GM20431 (cell line): ENCODE data around the gene EGF.
"Not testable (repeated sequence)": the region's sequence is repeated elsewhere in the genome, so short reads cannot be mapped to it uniquely, and the experiment has no call there.

Experiments
- in situ Hi-C: fragments of 300-500 bp; cut with MseI, MboI; formaldehyde crosslinking; loops from one replicate; pipeline ENCODE4 v1.15.0; 2020; ENCODE audit warnings: low sequenced_read_pairs; ENCODE audit not compliant: unreplicated experiment

EGF gene

DNA sequence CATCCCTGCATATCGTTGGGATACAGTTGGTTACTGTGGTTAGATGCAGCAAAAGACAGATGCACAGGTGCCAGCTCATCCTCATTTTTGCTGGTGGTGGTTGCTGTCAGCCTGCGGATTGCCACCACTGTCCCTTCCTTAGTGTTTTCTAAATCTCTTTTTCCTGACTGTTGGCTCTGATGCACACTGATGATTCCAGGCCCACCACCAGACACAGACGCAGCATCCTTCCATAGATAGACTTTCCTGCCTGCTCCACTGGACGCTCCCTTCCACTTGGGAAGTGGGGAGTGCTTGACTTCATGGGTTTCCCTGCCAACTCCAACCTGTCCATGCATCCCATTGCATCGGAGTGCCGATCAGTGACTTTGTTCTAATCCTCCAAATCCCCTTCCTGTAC lies 101.5 kb downstream of the EGF start:
- in situ Hi-C loops: loop anchor here (25.0 kb wide), 1 partner anchor 298 kb away; no protein-coding TSS in a partner anchor

DNA sequence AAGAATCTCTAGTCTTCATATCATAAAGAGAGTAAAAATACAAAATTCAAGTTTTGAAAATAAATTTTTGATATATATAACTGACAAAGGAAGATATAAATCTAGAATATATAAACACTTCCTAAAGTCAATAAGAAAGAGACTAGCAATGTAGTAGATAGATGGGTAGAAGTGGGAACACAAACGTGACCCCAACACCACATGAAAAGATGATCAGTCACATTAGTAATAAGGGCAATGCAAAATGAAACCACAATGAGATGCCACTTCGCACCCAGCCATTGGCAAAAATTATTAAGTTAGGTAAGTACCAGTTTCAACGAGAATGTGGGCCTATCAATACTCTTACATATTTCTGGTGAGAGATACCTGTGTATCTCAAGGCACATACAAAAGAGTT lies 106.5 kb downstream of the EGF start:
- in situ Hi-C loops: loop anchor here (25.0 kb wide), 1 partner anchor 293 kb away; no protein-coding TSS in a partner anchor

DNA sequence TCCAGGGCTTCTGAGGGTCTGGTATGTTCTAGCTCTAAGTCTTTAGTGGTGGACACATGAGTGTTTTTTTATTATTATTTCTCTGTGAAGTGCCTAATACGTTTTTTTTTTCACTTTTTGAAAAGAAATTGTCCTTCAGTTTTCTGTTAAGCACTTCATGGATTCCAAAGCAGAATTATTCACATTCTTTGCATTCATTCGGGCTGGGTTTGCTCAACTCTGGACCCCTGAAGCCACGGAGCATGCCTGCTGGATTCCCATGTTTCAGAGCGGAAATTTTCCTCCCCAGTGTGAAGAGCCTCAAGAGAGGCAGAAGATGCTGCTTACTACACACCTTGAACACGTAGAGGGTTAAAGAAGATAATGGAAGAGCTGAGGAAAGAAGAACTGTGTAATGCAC lies 107.5 kb downstream of the EGF start:
- in situ Hi-C loops: loop anchor here (25.0 kb wide), 1 partner anchor 292 kb away; no protein-coding TSS in a partner anchor

DNA sequence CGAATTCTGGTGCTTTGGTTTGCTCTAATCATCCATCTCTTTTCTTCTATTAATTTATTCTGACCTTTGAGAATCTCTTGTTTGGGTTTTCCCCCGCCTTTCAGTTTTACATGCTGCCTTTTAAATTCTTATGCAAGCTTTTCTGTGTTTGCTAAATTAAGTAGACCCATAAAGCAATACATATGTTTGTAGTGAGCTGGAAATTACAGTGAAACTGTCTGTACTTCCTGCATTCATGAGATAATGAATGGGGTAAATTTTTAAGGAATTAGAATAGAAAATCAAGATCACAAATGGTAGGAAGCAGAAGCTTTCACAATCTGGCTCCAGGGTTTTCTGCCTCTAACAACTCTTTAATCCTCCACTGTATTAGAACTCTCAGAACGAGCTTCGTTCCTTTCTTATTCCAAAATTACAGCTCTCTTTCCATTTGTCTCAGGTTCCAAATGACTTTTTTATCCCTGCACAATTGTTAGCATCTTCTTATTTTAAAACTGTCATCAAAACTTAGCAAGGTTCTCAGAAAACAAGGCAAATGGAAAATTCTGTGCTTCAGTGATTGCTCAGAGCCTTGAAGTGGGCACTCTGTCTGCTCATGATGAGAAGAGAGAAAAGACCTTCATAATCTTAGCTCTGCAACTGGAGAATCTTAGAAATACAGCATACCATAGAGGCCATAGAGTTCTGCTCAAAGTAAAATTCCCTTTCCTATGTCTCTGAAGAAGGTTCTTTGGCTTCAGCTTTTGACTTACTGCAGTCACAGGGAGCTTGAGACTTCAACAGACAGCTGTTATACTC lies 108.2 kb downstream of the EGF start:
- in situ Hi-C loops: loop anchor here (25.0 kb wide), 1 partner anchor 291 kb away; no protein-coding TSS in a partner anchor

DNA sequence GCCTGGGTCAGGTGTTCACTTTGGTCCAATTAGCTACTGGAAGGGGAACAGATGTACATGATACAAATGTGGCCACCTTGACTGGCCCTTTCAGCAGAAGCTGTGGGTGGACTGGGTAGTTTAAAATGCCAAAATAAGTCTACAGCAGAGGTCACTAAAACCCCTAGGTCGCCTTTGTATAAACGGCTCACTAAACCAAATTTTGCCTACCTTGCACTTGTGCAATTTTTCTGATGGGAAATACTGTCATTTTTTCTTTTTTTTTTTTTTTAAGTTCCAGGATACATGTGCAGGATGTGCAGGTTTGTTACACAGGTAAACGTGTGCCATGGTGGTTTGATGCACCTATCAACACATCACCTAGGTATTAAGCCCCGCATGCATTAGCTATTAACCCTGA lies 109.8 kb downstream of the EGF start:
- in situ Hi-C loops: loop anchor here (25.0 kb wide), 1 partner anchor 290 kb away; no protein-coding TSS in a partner anchor

DNA sequence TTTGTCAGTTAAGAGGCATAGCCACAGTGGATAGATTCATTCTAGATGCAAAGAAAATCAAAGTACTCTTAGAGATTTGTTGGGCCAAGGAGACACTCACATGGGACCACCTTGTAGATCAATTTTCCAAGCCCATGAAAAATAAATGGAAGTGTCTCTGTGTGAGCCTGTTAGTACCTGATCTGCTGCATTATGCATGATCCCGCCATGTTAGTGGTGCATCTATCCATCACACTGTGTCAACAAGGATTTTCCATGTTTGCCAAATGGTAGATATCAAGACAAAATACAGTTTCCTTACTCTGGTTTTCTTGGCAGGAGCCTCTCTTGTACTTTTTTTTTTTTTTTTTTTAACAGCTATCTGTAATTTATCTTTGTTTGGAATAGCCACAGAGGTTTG lies 112.4 kb downstream of the EGF start:
- in situ Hi-C loops: no loop called here

DNA sequence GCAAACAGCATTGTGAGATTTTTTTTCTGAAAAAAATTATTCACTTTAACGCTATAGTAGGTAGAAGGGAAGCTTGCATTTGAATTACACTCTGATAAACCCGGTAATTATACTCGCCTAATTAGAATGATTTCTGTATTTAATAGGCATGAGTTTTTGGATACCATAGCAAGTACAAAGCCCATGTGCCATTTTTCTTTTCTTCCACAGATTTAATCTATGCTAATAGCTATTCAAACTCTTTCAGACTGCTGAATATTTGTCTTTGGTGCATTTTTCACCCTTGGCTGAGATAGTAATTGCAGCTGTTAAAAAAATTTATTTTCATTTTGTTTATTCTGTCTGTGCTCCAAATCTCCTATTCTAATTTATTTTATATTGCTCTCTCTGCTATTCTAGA lies 113.0 kb downstream of the EGF start:
- in situ Hi-C loops: no loop called here

DNA sequence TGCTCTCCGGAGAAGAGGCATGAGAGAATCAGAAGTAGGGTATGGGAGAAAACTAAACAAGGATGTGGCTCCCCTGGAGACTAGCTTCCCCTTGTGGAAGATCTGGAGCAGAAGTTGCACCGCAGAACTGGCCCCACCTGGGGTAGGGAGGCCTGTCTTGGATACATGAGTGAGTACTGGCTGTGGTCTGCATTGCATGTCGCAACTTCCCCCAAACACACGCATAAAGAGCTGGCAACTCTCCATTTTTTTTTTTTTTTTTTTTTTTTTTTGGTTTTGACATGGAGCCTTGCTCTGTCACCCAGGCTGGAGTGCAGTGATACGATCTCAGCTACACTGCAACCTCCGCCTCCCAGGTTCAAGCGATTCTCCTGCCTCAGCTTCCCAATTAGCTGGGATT lies 119.9 kb downstream of the EGF start:
- in situ Hi-C loops: no loop called here

DNA sequence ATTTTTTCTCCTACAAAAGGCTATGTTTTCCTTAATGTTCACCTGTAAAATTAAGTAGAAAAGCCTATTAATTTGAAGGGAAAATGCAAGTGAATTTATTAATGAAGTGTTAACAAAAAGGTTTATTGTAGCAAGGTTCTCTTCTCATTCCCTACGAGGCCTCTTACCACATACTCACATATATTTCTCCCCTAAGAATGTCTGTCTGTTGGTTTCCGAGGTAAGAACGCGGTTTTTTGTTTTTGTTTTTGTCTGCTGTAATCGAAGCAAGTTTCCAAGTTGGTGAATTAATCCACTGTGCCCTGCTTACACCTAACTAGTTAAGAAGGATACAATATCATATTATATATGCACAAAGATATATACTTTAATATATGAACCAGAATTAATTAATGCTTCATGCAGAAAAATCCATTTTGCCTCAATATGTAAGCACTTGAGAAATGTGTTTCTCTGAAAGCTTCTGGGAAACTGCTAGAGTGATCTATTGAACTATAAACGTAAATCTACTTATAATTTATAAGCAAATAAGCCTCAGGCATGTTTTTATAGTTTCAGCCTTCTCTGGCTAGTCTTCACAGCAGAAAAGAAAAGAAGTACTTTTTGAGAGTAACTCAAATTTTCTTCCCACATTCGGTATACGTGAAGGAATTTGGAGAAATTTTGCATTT lies 120.8 kb downstream of the EGF start:
- in situ Hi-C loops: no loop called here

DNA sequence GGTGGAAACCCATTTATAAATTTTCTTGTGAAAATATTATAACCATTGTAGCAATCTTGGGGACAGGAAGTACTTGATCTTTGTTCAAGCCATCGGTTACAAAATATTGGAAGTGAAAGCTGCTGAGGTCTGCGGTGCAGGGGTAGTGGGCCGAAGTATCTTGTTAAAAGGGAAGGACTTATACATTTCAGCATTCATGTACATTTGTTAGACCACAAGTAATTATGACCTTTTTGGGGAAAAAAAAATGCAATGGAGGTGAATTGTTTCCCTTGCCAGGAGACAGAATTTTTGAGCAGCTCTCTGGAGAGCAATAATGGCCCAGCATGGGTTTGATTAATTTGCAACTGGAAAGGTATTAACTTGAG lies 121.3 kb downstream of the EGF start:
- in situ Hi-C loops: no loop called here

DNA sequence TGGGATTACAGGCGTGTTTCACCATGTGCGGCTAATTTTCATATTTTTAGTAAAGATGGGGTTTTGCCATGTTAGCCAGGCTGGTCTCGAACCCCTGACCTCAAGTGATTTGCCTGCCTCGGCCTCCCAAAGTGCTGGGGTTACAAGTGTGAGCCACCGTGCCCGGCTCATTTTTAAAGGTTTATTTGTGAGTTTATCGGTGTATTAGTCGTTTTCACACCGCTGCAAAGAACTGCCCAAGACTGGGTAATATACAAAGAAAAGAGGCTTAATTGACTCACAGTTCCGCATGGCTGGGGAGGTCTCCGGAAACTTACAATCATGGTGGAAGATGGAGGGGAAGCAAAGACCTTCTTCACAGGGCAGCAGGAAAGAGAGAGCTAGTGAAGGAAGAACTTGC lies 126.5 kb downstream of the EGF start:
- in situ Hi-C loops: not testable (repeated sequence)

DNA sequence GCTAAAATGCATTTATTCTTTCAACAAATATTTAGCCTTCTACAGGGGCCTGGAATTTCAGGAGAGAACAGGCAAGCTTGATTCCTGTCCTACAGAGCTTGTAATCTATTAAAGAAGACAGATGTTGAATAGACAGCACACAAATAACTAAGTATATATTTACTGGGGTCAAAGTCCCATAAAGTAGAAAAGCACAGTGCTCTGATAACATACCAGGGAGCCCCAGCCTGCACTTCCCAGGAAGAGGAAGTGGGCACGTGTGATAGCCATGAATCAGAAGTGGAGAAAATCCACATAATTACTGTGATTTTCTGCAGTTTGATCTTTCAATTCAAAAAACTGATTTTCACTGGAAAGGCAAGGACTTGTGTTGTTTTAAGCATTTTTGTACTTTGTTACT lies 129.1 kb downstream of the EGF start:
- in situ Hi-C loops: loop anchor here (10.0 kb wide), 1 partner anchor 163 kb away; no protein-coding TSS in a partner anchor

DNA sequence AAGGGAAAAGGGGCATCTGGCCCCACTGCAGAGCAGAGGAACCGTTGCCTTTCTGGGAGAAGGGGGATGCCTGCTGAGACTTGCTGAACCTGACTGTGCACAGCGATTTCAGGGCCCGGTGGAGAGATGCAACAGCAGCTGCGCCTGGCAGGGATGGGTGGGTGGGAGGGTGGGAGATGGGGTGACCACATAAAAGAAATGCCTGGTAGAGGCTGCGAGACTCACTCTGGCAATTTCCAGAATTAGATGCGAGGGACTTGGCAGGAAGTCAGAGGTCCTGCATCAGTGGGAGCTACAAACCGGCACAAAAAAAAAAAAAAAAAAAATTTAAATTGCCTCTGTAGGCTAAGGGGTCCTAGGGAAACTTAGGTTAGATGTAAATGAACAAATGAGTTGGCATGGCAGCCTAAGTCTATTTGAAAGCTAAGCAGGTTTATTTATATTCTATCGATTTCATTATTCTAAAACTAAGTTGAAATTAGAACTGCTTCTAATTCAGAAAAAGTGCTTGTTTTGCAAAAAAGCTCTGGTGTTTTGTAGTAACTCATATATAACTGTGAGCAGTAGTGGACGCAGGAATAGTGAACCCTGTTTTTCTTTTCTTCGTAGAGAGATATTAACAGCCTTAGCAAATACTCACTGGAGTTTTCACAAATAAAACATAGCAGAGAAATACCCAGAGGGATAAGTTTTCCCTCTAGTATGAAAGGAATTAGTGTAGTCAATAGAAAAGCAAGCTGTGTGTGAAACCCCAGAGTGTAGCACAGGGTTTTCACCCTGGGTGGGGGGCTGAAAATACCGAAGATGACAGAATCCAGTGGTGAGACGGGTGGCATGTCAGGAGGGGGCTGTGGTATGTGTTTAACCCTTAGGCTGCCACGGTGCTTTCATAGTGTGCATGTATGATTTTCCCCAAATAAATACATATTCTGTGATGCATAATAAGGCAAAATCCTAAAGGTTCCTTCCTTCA lies 130.1 kb downstream of the EGF start:
- in situ Hi-C loops: loop anchor here (10.0 kb wide), 1 partner anchor 162 kb away; no protein-coding TSS in a partner anchor

DNA sequence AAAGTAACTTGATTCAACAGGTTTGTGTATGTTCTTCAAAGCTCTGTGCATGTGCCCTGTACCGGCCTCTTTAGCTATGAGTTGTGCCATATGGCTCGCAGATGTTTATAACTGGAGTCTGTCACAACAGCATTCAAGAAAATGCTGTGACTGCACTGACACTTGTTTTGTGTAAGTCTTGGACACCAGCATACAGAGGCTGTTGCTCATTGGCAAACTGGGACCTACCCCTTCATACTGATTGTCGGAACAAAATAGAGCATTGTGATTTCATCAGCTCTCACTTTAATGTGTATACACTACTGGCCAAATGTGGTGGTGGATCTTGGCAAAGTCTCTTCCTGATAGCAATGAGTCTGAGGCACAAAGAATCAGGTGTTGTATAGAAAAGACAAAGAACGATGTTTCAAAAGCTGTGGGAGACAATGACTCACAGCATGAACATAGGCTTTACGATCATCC lies 133.9 kb downstream of the EGF start:
- in situ Hi-C loops: loop anchor here (10.0 kb wide), 1 partner anchor 158 kb away; no protein-coding TSS in a partner anchor

DNA sequence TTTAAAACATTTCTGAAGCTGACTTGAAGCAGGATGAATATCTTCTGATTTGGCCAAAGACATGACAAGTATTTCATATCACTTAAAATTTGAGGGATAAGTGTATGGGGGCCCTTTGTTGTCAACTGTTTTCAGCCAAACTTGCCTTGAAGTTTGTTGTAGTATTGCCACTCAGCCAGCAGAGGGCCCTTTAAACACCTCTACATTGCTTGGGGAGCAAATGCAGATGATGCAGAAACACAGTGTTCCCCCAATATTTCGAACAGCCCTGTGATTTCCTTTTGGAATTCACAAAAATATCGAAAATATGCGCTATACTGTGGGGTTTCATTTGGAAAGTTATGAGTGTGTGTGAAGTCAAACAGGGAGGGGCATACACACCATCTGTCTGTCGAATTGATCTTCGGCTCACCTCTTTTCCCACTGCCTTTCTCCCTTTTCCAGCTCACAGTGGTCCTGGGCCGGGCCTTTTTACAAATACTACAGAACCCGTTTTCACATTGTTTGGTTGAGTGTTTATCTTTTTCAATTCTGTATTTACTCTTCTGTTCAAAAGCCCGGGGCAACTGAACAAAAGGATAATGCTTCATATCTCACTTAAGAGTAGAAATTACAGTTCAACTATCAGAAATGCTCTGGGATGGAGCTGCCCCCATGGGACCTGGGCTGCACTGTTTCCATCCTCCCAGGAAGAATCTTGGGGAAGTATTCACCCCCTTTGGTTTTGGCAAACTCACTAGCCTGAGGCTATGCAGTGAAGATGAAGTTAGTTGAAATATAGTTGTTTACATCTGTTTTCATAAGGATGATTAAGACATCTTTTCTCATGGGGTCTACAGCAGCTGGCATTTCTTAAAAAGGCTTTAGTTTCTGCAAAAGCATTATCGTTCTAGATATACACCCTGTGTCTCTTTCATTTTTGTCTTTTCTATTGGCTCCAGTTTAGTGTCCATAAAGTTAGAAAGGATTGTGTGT lies 137.6 kb downstream of the EGF start:
- in situ Hi-C loops: loop anchor here (10.0 kb wide), 1 partner anchor 155 kb away; no protein-coding TSS in a partner anchor

DNA sequence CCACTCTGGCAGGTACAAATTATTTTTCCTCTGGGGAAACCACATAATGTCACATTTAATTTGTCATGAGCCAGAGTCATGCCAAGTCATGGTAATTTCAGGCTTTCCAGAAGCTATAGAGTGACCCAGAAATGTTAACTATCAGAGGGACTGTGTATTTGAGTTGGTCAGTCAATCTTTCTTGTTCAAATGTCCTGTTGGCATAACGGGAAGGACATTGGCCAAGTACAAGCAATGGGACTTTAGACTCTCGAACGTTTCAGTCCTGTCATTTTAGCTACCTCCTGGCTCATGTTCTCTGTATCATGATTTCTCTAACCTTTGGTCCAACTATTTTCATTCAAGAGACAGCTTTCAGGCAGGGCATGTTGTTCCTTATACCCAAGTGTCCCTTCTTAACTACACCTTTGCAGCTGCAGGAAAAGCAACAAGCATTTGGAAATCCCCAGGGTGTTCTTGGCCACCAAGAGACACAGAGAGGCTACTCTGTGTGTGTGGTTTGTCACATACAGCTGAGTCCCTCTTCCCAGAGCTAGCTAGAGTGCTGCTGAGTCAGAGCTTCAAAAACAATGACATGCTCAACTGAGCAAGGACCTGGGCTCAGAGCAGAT lies 142.6 kb downstream of the EGF start:
- in situ Hi-C loops: no loop called here

DNA sequence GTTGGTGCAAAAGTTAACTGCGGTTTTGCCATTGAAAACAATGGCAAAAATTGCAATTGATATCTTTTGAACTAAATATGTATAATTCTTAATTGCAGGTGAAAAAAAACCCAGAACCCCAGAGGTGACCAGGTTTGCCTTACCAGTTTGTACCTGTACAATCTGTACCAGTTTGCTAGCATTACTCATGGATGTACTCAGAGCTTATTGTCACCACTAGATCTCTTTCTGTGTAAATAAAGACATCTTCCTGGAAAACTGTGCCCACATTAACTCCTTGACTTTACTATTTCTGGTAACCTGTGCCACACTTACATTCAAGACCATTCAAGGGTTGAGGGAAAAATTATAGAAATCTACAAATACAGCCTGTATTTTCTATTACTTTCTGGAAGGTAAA lies 146.0 kb downstream of the EGF start:
- in situ Hi-C loops: no loop called here

DNA sequence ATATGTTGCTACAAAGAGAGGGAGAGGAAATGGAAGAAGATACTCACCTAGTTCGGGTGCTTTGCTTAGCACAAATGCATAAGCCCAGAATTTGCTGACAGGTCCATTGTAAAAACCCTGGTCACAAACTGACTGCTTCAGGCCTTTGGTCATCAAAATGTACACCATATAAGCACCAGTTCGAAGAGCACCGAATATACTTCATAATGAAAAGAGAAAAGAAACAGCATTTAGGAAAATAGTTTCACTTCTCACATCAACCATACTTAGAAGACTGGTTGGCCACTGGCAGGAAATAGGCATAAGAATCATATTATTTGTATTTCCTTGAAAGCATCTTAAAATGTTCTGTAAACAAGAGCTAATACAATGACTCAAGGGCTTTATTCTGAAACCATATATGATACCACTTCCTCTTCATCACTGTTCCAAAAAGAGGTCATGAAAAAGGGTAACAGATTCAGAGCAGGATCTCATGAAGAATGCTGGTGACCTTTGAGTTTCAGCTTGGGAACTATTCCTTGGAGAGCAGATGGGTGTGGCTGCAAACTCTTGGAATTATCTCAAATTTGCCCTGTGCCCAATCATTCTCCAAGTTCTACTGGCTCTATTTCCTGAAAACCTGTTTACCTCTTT lies 147.0 kb downstream of the EGF start:
- in situ Hi-C loops: no loop called here
